CD14-positive monocyte (primary cell): ENCODE results near the gene NHERF1. TPM values are rescaled to one million over a fixed set of nuclear protein-coding genes. Genes with fewer than 3 reads are reported as not detected.

Experiments
- DNase-seq, 3 donors: peaks; one replicate each; pipeline ENCODE4 v3.0.0-alpha.2; 2011 to 2022
- H2AFZ ChIP-seq: 2 replicates; pipeline ENCODE4 v1.6.0; 2012; ENCODE audit warnings: mild to moderate bottlenecking, low read depth, low read length, inconsistent platforms; ENCODE audit not compliant: insufficient read depth, poor library complexity, severe bottlenecking
- H3K27ac ChIP-seq, 2 donors: 1 replicate in 1 of 2; 2 replicates in 1 of 2; pipeline ENCODE4 v1.5.1; 2012 to 2013; ENCODE audit warnings: low read length in 2 of 2, control low read depth in 1 of 2, inconsistent platforms in 1 of 2, low read depth in 1 of 2, mild to moderate bottlenecking in 1 of 2
- H3K27me3 ChIP-seq, 2 donors: one replicate each; pipeline versions ENCODE4 v1.6.0 to v1.6.1; 2011 to 2013; ENCODE audit warnings: low read length in 2 of 2; ENCODE audit not compliant: control insufficient read depth in 2 of 2, insufficient read depth in 2 of 2
- H3K36me3 ChIP-seq, 2 donors: replicated peaks in 1 of 2; 1 replicate in 1 of 2; 2 replicates in 1 of 2; pipeline versions ENCODE4 v1.5.1 to v1.6.1; 2012 to 2013; ENCODE audit warnings: low read length in 2 of 2, control low read depth in 1 of 2, inconsistent platforms in 1 of 2, mild to moderate bottlenecking in 1 of 2; ENCODE audit not compliant: insufficient read depth in 2 of 2, control insufficient read depth in 1 of 2
- H3K4me1 ChIP-seq, 2 donors: 1 replicate in 1 of 2; 2 replicates in 1 of 2; pipeline versions ENCODE4 v1.5.1 to v1.6.1; 2012 to 2013; ENCODE audit warnings: low read length in 2 of 2, control low read depth in 1 of 2, inconsistent platforms in 1 of 2, mild to moderate bottlenecking in 1 of 2, moderate library complexity in 1 of 2; ENCODE audit not compliant: insufficient read depth in 2 of 2, control insufficient read depth in 1 of 2
- H3K4me2 ChIP-seq: replicated peaks from 2 replicates; pipeline ENCODE3; 2012; ENCODE audit warnings: low read length, moderate library complexity, mild to moderate bottlenecking; ENCODE audit not compliant: poor library complexity, severe bottlenecking; ENCODE audit errors: extremely low read depth
- H3K4me3 ChIP-seq, 3 experiments: fragments of 200-600 bp in 1 of 3; sonication (generic) in 1 of 3; replicated peaks in 1 of 3; 1 replicate in 2 of 3; 2 replicates in 1 of 3; pipeline ENCODE4 v1.5.1; 2011 to 2013; ENCODE audit warnings: low read length in 3 of 3, mild to moderate bottlenecking in 3 of 3, control low read depth in 2 of 3, low read depth in 2 of 3, inconsistent platforms in 1 of 3, moderate library complexity in 1 of 3
- H3K79me2 ChIP-seq: 2 replicates; pipeline ENCODE4 v1.6.0; 2012; ENCODE audit warnings: mild to moderate bottlenecking, control low read depth, inconsistent platforms, low read length, moderate library complexity; ENCODE audit not compliant: insufficient read depth
- H3K9ac ChIP-seq: 2 replicates; pipeline ENCODE4 v1.6.0; 2017; ENCODE audit warnings: low read length, mild to moderate bottlenecking; ENCODE audit not compliant: insufficient read depth, poor library complexity, severe bottlenecking
- H3K9me3 ChIP-seq, 2 donors: replicated peaks in 1 of 2; 1 replicate in 1 of 2; 2 replicates in 1 of 2; pipeline versions ENCODE4 v1.5.1 to v1.6.1; 2012 to 2013; ENCODE audit warnings: low read length in 2 of 2, control low read depth in 1 of 2; ENCODE audit not compliant: control insufficient read depth in 1 of 2, insufficient read depth in 1 of 2
- H4K20me1 ChIP-seq: 2 replicates; pipeline ENCODE4 v1.6.0; 2012; ENCODE audit warnings: mild to moderate bottlenecking, low read length, control low read depth, moderate library complexity; ENCODE audit not compliant: insufficient read depth
- H3K27ac Mint-ChIP-seq, 7 donors: one replicate each; pipeline ENCODE4 v1.8.0; 2020; ENCODE audit warnings: mild to moderate bottlenecking in 7 of 7, mixed read lengths in 7 of 7, moderate library complexity in 6 of 7, inconsistent platforms in 2 of 7
- H3K27me3 Mint-ChIP-seq, 3 donors: one replicate each; pipeline ENCODE4 v1.8.0; 2021 to 2022; ENCODE audit warnings: low read depth in 3 of 3, mild to moderate bottlenecking in 3 of 3, mixed read lengths in 3 of 3, moderate library complexity in 3 of 3, inconsistent platforms in 1 of 3
- H3K36me3 Mint-ChIP-seq, 2 donors: one replicate each; pipeline ENCODE4 v1.8.0; 2020; ENCODE audit warnings: mixed read lengths in 2 of 2, inconsistent platforms in 1 of 2, mild to moderate bottlenecking in 1 of 2
- H3K4me1 Mint-ChIP-seq: one replicate; pipeline ENCODE4 v1.8.0; 2020; ENCODE audit warnings: mild to moderate bottlenecking, mixed read lengths
- H3K4me3 Mint-ChIP-seq, 2 donors: one replicate each; pipeline ENCODE4 v1.8.0; 2020; ENCODE audit warnings: mild to moderate bottlenecking in 2 of 2, mixed read lengths in 2 of 2, moderate library complexity in 1 of 2
- H3K9me3 Mint-ChIP-seq, 7 donors: one replicate each; pipeline ENCODE4 v1.8.0; 2020 to 2022; ENCODE audit warnings: mixed read lengths in 7 of 7, mild to moderate bottlenecking in 6 of 7, moderate library complexity in 6 of 7, inconsistent platforms in 2 of 7
- WGBS: methylation state at CpG from one replicate; pipeline ENCODE4 v1.1.5; 2013; ENCODE audit warnings: missing lambda C conversion rate; ENCODE audit not compliant: insufficient coverage; 5-methylcytosine and 5-hydroxymethylcytosine counted together
- intact Hi-C, 2 donors: fragments of 100-400 bp; cut with micrococcal nuclease; formaldehyde crosslinking; loops; one replicate each; pipeline versions ENCODE4 v1.15.0 to v1.15.1; 2023
- polyA plus RNA-seq, 3 donors: library from polyadenylated mRNA; depleted of rRNA in 1 of 3; unstranded in 2 of 3; stranded (reverse) in 1 of 3; fragments of 300-500 nt in 2 of 3; fragments of >200 nt in 1 of 3; fragmentation: Illumina TruSeq in 2 of 3; gene quantifications; 1 replicate in 2 of 3; 2 replicates in 1 of 3; pipeline ENCODE4 v1.2.3, GENCODE V29; 2012 to 2021
- TF ChIP-seq, protein P1 (sequence below): fragments of 200-600 bp; IDR thresholded peaks from one replicate; pipeline ENCODE4 v1.8.0; 2022; ENCODE audit warnings: antibody characterized with exemption, mild to moderate bottlenecking

NHERF1 gene
- polyA plus RNA-seq, 3 donors: 79.5 to 149 (median 131) TPM

GRCh38 chr17:74755533-74755932 lies 7.1 kb downstream of the NHERF1 start:
- no peak overlapping the region for H3K9ac ChIP-seq
- DNase-seq: no peak
- Mint-ChIP-seq H3K27me3 (peaks cover 0 to 1% (median 0%) of the 10 kb centered on the region in 3 donors), H3K4me1 (peaks cover 86% of the 10 kb centered on the region), H3K27ac (no peak overlapping the region), H3K4me3 (no peak overlapping the region), H3K36me3 (peaks cover 27 to 41% of the 10 kb centered on the region in 2 donors), H3K9me3 (no peaks in the 10 kb centered on the region)
- intact Hi-C loops: no loop called here
- peaks cover 6 to 21% of the 10 kb centered on the region in 2 donors for H3K36me3 ChIP-seq
- no peak overlapping the region for H3K4me3 ChIP-seq
- peaks cover 64 to 76% of the 10 kb centered on the region in 2 donors for H3K4me1 ChIP-seq
- TF ChIP-seq, protein P1, sequence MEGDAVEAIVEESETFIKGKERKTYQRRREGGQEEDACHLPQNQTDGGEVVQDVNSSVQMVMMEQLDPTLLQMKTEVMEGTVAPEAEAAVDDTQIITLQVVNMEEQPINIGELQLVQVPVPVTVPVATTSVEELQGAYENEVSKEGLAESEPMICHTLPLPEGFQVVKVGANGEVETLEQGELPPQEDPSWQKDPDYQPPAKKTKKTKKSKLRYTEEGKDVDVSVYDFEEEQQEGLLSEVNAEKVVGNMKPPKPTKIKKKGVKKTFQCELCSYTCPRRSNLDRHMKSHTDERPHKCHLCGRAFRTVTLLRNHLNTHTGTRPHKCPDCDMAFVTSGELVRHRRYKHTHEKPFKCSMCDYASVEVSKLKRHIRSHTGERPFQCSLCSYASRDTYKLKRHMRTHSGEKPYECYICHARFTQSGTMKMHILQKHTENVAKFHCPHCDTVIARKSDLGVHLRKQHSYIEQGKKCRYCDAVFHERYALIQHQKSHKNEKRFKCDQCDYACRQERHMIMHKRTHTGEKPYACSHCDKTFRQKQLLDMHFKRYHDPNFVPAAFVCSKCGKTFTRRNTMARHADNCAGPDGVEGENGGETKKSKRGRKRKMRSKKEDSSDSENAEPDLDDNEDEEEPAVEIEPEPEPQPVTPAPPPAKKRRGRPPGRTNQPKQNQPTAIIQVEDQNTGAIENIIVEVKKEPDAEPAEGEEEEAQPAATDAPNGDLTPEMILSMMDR: no peak
- no peak overlapping the region for H3K27ac ChIP-seq
- no peak overlapping the region for H2AFZ ChIP-seq
- peaks cover 100% of the 10 kb centered on the region for H4K20me1 ChIP-seq
- peaks cover 100% of the 10 kb centered on the region for H3K79me2 ChIP-seq
- no peaks in the 10 kb centered on the region for H3K9me3 ChIP-seq
- H3K27me3 ChIP-seq: no peaks in the 10 kb centered on the region
- no peak overlapping the region for H3K4me2 ChIP-seq
- WGBS: 100% methylated on average over 4 of the region's 8 CpGs

DNA sequence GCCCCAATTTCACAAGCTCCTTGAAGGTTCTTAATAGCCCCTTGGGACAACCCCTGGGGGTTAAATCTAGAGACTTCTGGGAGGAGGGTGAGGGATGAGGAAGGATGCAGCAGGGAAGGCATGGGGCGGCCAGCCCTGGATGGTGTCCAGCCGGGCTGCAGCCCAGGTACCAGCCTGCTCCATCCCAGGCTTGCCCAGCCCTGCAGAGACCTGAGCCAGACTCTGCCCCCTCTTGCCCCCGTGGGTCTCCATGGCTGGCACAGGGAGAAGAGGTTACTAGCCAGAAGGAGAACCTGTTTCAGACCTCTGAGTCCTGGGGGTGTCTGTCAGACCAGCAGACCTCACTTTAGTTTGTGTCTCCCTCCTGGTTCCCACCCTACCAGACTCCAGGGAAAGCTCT lies 8.5 kb downstream of the NHERF1 start:
- H3K27me3 ChIP-seq: no peaks in the 10 kb centered on the region
- no peaks in the 10 kb centered on the region for H3K9me3 ChIP-seq
- TF ChIP-seq, protein P1: no peak
- no peak overlapping the region for H3K27ac ChIP-seq
- H3K4me2 ChIP-seq: no peak overlapping the region
- peaks cover 100% of the 10 kb centered on the region for H4K20me1 ChIP-seq
- H3K4me1 Mint-ChIP-seq: peaks cover 79% of the 10 kb centered on the region
- no peak overlapping the region for H2AFZ ChIP-seq
- H3K4me1 ChIP-seq: peaks cover 50 to 62% of the 10 kb centered on the region in 2 donors
- peak overlapping the region in 1 of 7 donors; percentile 20 for H3K27ac Mint-ChIP-seq
- no peak overlapping the region for H3K9ac ChIP-seq
- WGBS: 36% methylated on average over 3 of the region's 3 CpGs
- no peak overlapping the region for H3K4me3 ChIP-seq
- no peak for DNase-seq
- peaks cover 9 to 27% of the 10 kb centered on the region in 2 donors for H3K36me3 ChIP-seq
- peaks cover 24 to 49% of the 10 kb centered on the region in 2 donors for H3K36me3 Mint-ChIP-seq
- H3K4me3 Mint-ChIP-seq: no peak overlapping the region
- H3K79me2 ChIP-seq: peaks cover 100% of the 10 kb centered on the region
- intact Hi-C loops: no loop called here
- peaks cover 0 to 1% (median 0%) of the 10 kb centered on the region in 3 donors for H3K27me3 Mint-ChIP-seq
- H3K9me3 Mint-ChIP-seq: no peaks in the 10 kb centered on the region
